Astrocyte of the cerebellum (primary cell): ENCODE results near the gene FOXG1.

Experiments used
- DNase-seq: peaks from one replicate; pipeline ENCODE4 v3.0.0-alpha.2; 2011; ENCODE audit warnings: low read depth
- H3K4me3 ChIP-seq: 2 replicates; pipeline ENCODE4 v1.5.1; 2011; ENCODE audit warnings: mild to moderate bottlenecking, low read depth, low read length, moderate library complexity
- CTCF ChIP-seq: IDR thresholded peaks from 2 replicates; pipeline ENCODE4 v1.5.1; 2012; ENCODE audit warnings: low read length, low read depth, moderate library complexity, mild to moderate bottlenecking; ENCODE audit errors: missing control alignments
- in situ Hi-C: cut with HindIII; loops from 2 replicates; pipeline ENCODE4 v1.10.0; 2017; ENCODE audit warnings: low sequenced_read_pairs

Gene FOXG1

GRCh38 chr14:28780843-28781820, 14.5 kb downstream of the FOXG1 start:
- no peak overlapping the region for H3K4me3 ChIP-seq
- peak; percentile 24 for TF ChIP-seq CTCF
- DNase-seq, result no peak
- in situ Hi-C loops, result loop anchor here (25.0 kb wide), 1 partner anchor 456 kb away; no protein-coding TSS in a partner anchor

GRCh38 chr14:28782301-28782700, 15.7 kb downstream of the FOXG1 start:
- TF ChIP-seq CTCF, result no peak
- no peak for DNase-seq
- in situ Hi-C loops, result loop anchor here (25.0 kb wide), 1 partner anchor 455 kb away; no protein-coding TSS in a partner anchor
- no peak overlapping the region for H3K4me3 ChIP-seq

- H3K4me3 ChIP-seq, result no peak overlapping the region
- in situ Hi-C loops, result loop anchor here (25.0 kb wide), 1 partner anchor 454 kb away; no protein-coding TSS in a partner anchor
- TF ChIP-seq CTCF, result no peak
- no peak for DNase-seq
Observed at GRCh38 chr14:28783664-28784063, 17.1 kb downstream of the FOXG1 start.

GRCh38 chr14:28784096-28785048, 17.8 kb downstream of the FOXG1 start:
- in situ Hi-C loops, result loop anchor here (25.0 kb wide), 1 partner anchor 453 kb away; no protein-coding TSS in a partner anchor
- H3K4me3 ChIP-seq, result peak overlapping the region; percentile 52
- no peak for TF ChIP-seq CTCF

GRCh38 chr14:28785096-28785952, 18.7 kb downstream of the FOXG1 start:
- no peak for TF ChIP-seq CTCF
- in situ Hi-C loops, result loop anchor here (25.0 kb wide), 1 partner anchor 452 kb away; no protein-coding TSS in a partner anchor
- peak overlapping the region; percentile 52 for H3K4me3 ChIP-seq
- no peak for DNase-seq

More at GRCh38 chr14:28784096-28785048, 17.8 kb downstream of the FOXG1 start:
- DNase-seq, result no peak
